ELR (cell line): ENCODE measurements around the gene TMEM114.

Source experiments
- DNase-seq: peaks from one replicate; pipeline ENCODE4 v3.0.0-alpha.2; 2015; ENCODE audit warnings: low read depth

The TMEM114 gene

GRCh38 chr16:8589900-8590688 is at the start of gene TMEM114:
Gene TMEM114, minus strand, starts transcription at chr16:8590511. Its CDS starts 673 bp downstream, at chr16:8589838.
- DNase-seq = no peak

- no peak for DNase-seq
Observed at GRCh38 chr16:8639694-8640093, 49.4 kb upstream of the TMEM114 start.

- peak; percentile 23 for DNase-seq
Observed at GRCh38 chr16:8634991-8635736, 44.9 kb upstream of the TMEM114 start.

- no peak for DNase-seq
Observed at GRCh38 chr16:8632675-8633182, 42.4 kb upstream of the TMEM114 start.

DNA sequence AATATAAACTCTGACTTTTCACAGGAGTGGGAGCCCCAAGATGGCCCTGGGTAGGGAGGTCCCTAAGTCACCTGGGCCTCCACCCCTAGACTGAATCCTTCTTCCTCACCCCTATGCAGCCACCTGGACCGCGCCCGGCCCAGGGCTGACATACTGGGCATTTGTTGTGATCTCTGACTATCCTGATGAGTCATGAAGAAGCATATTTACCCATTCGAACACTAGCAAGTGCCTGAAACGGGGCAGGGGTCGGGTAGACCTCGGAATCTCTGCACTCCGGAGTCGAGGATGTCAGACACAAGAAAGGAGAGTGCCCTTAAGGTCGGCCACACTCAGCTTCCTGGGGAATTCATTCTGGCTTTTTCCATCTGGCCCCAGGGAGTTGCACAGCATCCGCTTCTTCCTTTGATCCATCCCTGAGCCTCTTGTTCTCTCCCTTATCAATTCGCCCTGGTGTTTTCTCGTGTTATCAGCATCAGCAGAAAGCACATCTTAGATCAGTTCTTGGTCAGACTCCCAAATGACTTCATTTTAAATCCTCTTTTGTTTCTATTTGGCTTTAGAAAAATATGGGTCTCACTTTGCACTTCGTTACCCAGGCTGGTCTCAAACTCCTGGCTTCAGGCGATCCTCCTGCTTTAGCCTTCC is 41.6 kb upstream of the TMEM114 start:
- no peak for DNase-seq

GRCh38 chr16:8631373-8631772 is 41.1 kb upstream of the TMEM114 start:
- DNase-seq = no peak

GRCh38 chr16:8630255-8630953 is 40.1 kb upstream of the TMEM114 start:
- DNase-seq = no peak

GRCh38 chr16:8628981-8629725 is 38.8 kb upstream of the TMEM114 start:
- DNase-seq = no peak

- no peak for DNase-seq
Observed at GRCh38 chr16:8627456-8627855, 37.1 kb upstream of the TMEM114 start.

GRCh38 chr16:8626946-8627345 is 36.6 kb upstream of the TMEM114 start:
- DNase-seq = no peak

- no peak for DNase-seq
Observed at GRCh38 chr16:8625491-8626087, 35.3 kb upstream of the TMEM114 start.

DNA sequence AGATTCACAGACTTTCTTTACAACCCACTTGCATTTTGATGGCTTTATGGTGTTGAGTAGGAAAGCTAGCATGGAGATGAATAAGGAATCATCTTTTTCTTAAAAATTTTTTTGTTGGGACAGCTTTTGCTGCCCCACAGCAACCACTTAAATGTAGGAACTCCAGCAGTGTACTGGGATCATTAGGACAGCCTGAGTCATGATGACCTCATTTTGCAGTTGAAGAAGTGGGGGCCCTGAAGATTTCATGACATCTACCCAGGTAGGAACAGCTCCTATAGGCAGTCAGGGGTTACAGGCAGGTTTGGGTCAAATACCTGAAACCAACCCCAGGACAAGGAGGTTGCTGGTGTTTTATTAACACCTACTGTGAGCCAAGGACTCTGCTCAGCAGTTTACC is 33.3 kb upstream of the TMEM114 start:
- DNase-seq = peak; percentile 60

GRCh38 chr16:8622315-8622656 is 32.0 kb upstream of the TMEM114 start:
- DNase-seq = no peak

- peak; percentile 81 for DNase-seq
Observed at GRCh38 chr16:8621572-8622314, 31.4 kb upstream of the TMEM114 start, which contains the start of gene METTL22. Gene METTL22, plus strand, starts transcription at chr16:8621698. Its CDS starts 3,968 bp downstream, at chr16:8625666.

GRCh38 chr16:8621222-8621571 is 30.9 kb upstream of the TMEM114 start:
- no peak for DNase-seq

DNA sequence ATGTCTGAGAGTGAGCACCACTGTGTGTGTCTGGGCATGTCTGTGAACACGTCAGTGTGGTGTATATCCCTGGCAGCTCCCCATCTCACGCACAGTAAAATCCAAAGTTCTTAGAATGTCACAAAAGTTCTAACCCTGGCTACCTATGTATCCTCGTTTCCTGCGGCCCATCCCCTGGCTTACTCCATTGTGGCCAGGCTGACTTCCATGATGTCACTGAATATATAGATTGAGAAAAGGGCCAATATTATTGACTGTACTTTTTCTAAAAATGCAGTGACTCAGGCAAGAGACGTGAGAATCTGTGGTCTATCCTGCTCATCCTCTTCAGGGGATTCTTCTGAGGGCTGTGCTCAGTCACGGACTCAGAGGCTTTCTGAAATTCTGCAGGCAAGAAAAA is 30.2 kb upstream of the TMEM114 start:
- DNase-seq = peak; percentile 42

DNA sequence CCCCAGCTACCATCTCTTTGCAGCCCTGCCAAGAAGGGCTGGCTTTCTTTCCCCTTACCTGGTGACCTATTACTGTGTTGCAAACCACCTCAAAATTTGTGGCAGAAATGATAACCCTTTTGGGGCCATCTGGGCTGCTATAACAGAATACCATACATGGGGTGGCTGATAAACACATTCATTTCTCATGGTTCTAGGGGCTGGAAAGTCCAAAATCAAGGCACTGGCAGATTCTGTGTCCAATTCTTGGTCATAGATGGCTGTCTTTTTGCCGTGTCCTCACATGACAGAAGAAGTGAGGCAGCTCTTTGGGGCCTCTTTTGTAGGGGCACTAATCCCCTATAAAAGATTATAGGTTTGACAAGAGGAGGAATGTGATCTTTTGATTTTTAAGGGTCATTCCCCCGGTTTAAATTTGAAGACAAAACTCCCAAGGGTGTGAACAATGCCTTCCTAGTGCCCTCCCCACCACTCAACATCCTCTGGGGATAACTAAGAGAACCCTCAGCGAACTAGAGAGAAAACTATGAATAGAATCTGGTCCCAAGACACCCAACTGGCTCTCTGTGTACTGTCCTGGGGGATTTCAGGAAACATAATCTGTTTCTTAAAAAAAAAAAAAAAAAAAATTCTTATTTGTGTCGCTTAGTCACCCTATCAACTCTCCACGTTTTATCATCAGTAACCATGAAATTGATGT is 29.5 kb upstream of the TMEM114 start:
- DNase-seq = no peak

DNA sequence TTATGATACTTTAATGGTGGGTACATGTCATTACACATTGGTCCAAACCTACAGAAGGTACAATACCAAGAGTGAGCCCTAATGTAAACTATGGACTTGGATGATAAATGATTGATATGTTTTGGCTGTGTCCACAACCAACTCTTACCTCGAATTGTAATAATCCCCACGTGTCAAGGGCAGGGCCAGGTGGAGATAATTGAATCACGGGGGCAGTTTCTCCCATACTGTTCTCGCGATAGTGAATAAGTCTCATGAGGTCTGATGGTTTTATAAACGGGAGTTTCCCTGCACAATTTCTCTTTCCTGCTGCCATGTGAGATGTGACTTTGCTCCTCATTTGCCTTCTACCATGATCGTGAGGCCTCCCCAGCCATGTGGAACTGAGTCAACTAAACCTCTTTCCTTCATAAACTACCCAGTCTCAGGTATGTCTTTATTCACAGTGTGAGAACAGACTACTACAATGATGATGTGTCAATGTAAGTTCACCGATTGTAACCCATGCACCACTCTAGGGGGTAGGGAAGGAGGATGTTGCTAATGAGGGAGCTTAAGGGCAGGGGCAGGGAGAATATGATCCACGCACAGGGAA is 24.2 kb upstream of the TMEM114 start:
- DNase-seq = no peak

- DNase-seq = peak; percentile 31
Observed at GRCh38 chr16:8611886-8612600, 21.7 kb upstream of the TMEM114 start.
